HG03280 (cell line): ENCODE measurements around the gene NEIL1.
"Not testable (repeated sequence)": the region's sequence is repeated elsewhere in the genome, so short reads cannot be mapped to it uniquely, and the experiment has no call there.

Experiments used
- ATAC-seq: cut with Tn5 transposase; IDR thresholded peaks from one replicate; pipeline ENCODE4 v1.9.1; 2021; ENCODE audit warnings: mild to moderate bottlenecking, moderate library complexity; ENCODE audit not compliant: unreplicated experiment

The NEIL1 gene

DNA sequence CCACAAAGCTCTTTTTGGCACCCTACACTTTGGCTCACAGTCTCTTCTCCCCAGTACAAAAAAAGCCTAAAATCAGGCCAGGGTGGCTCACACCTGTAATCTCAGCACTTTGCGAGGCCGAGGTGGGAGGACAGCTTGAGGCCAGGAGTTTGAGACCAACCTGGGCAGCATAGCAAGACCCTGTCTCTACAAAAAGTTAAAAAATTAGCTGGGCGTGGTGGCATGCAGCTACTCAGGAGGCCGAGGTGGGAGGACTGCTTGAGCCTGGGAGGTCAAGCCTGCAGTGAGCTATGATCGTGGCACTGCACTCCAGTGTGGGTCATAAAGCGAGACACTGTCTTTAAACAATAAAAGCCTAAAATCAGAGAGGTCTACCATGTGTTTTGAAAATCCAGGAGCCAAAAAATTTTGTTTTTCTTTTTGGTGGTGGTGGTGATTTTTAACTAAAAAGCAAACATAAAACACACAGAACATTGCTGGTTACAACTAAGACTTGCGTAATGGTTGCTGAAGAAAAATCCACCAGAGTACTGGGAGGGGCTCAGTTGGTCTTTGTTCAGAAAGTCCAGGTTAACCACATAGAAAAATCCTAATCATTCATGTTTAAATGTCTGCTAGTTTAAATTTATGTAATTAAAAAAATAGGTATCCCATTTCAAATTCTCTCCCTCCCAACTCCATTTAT, 23.2 kb downstream of the NEIL1 start:
- ATAC-seq: no peak

DNA sequence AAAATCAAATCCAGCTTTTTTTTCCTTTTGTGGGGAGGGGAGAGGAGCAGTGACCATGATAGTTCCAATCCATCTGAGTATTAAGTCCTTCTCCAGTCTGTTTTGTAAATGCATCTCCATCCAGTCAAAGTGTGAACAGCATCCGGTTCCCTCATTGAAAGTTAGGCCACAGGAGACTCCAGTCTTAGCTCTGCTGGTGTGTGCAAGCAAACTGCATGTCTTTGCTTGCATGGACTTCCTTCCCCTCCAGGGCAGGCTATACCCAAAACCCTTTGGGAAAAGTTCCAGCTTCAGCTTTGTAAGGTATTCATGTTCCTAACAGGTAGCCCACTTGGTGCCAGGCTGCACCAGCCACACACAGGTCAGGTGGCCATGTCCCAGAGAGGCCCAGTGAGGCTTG, 24.6 kb downstream of the NEIL1 start:
- ATAC-seq: no peak

DNA sequence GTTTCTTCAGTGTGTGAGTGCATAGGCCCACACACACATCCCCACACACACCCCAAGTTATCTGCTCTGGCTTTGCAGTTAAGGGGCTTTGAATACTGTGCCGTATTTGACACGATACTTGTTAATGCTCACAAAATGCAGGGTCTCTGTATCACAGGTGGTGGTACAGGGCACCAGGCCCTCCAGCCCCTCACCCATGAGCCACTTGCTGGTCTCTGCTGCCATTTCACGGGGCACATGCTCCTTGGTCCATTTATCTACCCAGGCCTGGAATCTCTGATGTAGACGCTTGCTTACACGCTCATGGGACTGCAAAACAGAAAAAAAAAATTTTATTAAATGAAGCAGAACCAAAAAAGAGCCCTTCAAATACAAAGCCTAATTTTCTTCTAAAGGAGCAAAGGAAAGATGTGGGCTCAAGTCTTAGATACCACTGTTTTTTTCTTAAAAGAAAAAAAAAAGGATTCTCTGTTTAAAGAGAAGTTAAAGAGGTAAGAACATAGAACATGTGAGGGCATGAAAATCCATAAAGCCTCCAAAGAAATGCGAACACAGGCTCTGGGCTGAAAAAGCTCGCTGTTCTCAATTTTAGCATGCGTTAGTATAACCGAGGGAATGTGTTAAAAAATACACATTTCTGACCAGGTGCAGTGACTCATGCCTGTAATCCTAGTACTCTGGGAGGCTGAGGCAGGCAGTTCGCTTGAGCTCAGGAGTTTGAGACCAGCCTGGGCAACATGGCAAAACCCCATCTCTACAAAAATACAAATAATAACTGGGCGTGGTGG, 25.3 kb downstream of the NEIL1 start:
- ATAC-seq: no peak

DNA sequence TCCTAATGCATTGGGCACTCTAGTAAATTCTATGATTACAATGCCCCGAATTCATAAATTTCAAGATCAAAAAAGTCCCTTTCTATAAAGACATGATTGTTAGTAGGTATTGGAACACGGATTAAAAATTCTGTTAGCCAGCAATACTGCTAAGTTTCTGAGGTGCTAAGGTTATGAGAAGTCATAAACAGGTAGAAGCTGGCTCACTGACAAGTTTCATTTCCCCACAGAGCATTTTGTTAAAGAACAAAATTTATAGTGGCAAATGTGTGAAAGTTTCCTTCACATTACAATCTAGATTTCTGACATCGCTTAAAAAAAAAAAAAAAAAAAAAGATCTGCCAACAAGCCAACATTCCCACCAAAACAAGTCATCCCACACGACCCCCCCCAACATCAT, 33.9 kb downstream of the NEIL1 start:
- ATAC-seq: no peak

DNA sequence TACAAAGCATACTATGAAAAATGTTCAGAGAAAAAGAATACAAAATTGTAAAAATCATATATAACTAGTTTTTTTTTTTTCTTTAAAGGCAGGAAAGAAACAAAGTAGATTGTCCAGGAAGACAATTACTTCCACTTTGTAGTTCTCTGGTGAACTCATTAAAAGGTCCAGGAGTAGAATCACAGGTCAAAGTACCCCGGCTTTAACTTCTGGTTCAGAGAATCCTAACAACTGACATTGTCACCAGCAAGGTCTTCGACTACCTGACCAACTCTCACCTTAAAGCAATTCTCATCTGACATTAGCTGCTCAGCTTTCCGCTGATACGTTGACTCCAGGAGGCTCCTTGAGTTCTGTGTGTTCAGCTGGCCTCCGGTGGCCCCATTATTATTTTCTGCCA, 37.1 kb downstream of the NEIL1 start:
- ATAC-seq: not testable (repeated sequence)

DNA sequence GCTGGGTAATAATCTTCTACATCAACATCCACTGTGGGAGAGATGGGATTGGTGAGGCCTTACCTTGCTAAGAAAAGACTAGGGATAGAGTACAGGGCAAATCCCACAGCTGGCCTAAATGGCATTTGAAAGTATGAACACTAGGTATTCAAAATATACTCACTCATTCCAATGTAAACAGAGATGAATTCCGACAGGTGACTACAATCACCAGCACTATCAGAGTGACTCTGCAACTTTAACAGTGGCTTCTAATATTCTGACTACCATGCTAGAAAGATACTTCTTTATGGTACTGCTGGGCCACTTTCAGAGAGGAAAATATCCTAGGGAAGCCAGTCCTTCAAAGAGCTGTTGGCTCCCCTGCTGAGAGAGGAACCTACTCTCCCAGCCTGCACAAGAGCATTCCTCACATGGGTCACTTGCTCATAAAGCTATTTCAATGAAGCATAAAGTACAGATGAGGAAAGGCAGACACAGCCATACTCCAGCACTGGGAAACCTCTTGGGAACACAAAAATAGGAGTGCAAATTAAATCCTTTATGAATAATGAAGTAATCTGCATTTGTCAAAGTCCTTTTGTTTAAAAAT, 43.0 kb downstream of the NEIL1 start:
- no peak for ATAC-seq

DNA sequence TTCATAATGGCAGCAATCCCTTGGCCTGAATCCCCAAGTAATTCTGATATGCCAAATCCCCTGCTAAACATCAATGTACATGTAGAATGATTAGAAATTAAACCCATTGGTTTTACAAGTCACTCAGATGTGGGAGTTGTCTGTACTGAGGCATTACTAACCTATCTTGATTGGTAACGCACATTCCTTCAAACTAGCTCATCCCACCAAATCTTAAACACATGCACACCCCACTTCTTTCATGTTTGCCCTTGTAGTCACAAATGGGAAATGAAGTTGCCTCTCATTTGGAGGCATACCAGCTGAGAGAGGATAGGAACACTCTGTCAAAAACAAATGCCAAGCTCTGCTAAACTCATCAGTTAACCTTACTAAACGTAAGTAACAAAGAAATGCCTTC, 50.7 kb downstream of the NEIL1 start:
- ATAC-seq: no peak

DNA sequence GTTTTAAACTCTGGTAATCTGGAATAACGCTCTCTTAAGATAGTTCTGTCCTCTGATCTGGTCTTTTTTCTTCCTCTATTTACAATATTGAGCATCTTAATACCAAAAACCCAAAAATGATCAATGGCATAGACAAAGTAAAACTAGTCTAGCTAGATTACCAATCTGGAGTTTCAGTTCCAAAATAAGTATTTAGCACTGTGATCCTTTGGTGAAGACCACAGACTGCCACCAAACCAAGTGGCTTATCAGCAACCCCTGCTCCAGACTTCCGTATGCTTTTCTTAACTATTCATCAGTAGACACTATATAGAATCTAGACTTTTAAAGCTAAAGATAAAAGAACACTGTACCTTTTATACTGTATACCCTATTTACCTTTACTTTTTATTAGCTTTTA, 57.1 kb downstream of the NEIL1 start:
- ATAC-seq: no peak
